ENCODE measurements around the gene CCDC186.
"Not testable (repeated sequence)": the region's sequence is repeated elsewhere in the genome, so short reads cannot be mapped to it uniquely, and the experiment has no call there.

CCDC186 gene

DNA sequence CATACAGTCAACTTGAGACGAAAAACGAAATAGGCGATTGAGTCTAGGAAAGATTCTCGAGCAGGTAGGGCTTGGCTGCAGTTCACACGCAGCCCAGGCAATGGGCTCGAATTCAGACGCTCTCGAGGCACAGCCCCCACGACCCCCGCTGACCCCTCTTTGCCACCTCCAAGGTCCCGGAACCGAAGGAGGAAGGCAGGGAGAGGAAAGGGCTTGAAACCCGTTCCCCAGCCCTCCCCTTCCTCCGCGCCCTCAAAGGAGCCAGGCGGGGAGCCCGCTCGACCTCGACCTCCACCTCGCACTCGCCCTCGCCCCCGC is 441 bp downstream of the CCDC186 start:
- no peak for DNase-seq (ENCODE audit: low spot score)

DNA sequence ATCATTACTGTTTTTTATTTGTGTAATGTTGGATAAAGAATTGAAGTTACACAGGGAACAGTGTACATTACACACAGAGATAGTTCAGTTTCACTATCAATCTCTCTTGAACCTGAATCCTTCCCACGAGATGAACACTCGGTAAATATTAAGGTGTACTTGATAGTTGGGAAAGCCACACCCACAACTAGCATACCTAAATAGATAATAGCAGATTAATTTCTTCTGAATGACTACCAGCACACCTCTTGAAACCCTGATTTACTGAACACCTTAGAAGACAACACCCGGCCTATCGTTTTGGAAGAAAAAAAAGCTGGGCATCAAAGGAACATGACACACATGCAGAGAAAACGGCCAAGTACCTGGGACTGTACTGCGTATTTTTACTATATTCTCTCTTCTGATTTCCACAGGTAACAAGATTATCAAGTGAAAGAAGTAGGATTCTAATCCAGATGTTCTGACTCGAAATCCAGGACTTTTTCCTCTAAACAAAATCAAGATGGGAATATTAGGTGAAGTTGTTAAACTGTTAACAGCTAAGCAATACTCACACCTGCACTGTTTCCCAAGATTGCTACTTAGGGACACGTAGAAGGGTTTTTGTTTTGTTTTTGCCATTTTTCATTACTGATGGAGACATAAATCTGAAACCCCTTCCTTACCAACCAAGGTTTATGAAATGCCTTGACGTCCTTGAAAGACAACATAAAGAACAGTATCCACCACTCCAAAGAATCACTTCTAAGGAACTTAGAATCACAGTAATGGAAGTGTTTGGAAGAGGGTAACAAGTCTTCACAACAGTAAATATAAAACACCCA is 1.0 kb downstream of the CCDC186 start:
- no peak for DNase-seq (ENCODE audit: low spot score)

DNA sequence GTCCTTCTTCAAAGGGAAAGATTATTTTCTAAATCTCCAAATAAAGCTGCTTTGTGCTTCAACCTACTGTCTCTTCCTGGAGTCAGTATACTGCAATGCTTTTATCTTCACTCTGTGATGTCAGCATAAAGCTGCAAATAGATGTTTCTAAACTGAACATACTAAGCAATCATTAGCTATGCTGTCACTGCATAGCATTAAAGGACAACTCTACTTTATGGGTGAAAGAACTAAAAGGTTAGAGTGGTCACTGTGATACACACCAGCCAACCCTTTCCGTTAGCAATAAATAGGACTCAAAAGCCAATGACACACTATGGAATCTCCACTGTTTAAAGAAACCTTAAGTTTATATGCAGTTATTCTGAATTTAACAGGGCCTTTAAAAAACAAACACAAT is 1.8 kb downstream of the CCDC186 start:
- DNase-seq (ENCODE audit: low spot score), result no peak

DNA sequence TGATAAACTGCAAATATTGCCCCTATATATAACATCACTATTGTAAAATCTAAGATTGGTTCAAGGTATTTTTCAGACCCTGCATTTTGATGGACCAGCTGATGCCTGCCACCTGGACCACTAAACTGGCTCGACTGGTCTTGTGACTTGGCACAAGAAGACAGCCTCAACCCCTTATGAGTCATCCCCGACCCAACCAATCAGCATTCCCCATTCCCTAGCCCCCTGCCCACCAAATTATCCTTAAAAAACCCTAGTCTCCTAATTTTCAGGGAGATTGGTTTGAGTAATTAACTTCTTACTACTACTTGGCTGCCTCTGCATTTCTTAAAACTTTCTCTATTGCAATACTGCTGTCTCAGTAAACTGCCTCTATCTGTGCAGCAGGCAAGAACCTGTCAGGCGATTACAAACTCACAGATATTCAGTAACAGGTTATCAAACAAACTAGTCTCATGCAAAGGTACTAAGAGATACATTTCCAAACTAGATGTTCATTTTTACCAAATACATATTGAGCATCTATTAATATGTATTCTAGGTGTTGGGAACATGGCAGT is 5.5 kb downstream of the CCDC186 start:
- no peak for DNase-seq (ENCODE audit: low spot score)

DNA sequence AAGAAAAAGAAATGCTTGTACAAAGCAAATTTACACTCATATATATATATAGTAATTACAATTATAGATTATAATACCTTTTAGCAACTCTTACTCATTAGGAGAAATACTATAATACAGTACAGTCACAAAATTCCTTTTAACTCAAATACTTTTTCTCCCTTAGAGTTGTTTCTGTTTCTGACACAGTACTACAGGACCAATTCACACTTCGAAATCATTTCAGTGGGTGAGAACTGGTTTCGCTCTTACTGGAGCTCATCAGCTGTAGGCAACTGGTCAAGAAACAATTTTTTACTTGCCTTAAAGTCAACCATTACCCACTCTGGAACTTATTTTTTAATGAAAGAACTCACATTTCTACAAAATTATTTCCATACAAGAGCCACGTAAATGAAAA is 6.0 kb downstream of the CCDC186 start:
- DNase-seq (ENCODE audit: low spot score), result no peak

DNA sequence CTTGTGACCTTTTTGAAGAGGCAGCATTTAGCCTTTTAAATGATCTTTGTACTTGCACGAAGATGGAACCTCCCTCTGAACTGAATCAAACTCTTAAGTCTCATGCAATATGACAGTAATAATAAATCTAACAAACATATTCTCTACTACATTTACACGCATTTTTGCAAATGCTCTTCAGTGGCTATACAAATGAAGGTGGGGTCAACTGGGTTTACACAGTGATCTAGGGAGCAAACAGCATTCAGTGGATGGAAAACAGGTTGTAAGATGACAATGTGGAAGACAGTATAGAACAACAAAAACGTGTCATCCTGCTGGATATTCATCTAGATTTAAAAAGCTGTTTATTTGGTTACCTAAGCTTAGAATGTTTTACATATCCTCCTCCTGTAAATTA is 7.5 kb downstream of the CCDC186 start:
- no peak for DNase-seq (ENCODE audit: low spot score)

DNA sequence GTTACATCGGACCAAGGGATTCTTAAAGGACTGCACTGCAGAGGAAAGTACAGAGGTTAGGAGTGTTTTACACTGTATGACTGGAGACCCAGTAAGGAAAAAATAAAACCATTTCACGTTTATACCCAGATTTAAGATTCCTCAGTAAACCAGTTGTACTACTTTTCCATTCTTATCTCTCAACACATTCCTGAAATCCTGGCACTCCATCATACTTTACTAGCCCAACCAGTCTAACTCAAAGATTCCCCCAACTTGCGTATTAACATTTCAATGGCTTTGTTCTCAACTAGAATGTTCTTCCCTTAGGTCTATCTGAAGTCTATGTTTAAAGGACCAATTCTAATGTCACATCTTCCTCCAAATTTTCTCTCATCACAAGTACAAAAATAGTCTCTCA is 8.0 kb downstream of the CCDC186 start:
- no peak for DNase-seq (ENCODE audit: low spot score)

DNA sequence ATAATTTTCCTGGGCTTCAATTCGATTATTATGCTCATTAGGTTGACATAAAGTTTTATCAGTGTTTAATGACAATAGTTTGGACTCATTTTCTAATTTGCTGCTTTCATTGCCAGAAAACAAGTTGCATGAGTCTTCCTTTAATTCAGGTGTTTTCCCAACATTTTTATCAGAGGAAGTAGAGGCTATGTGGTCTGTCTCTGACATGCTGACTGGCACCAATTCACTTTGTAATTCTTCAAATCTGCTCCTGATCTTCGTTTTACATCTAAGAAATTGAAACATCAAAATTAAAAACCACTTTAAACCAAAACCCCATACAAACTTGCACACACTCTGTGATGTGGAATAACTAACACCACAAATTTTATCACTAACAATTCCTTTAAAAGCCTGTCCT is 10.9 kb downstream of the CCDC186 start:
- no peak for DNase-seq (ENCODE audit: low spot score)

DNA sequence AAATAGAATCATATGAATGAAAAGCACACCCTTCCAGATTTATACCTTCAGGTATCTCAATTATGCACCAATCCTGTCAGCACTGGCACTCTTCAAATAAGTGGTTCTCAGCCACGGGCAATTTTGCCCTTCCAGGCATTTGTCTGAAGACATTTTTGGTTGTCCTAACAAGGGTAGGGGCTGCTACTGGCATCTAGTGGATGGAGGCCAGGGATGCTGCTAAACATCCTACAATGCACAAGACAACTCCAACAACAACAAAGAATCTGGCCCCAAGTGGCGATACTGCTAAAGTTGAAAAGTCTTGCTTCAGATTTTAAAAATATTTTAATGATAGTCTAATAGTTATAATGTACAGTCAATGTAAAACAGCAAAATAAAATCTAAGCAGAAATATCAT is 16.1 kb downstream of the CCDC186 start:
- peak; percentile 35 for DNase-seq (ENCODE audit: low spot score)

DNA sequence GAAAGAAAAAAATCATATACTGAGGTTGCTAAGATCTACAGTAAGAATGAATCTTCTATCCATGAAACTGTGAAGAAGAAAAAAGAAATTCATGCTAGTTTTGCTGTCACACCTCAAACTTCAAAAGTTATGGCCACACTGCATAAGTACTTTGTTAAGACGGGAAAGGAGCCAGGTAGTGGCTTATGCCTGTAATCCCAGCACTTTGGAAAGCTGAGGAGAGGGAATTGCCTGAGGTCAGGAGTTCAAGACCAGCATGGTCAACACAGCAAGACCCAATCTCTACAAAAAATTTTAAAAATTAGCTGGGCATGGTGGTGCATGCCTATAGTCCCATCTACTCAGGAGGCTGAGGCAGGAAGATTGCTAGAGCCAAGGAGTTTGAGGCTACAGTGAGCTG is 22.1 kb downstream of the CCDC186 start:
- no peak for DNase-seq (ENCODE audit: low spot score)

DNA sequence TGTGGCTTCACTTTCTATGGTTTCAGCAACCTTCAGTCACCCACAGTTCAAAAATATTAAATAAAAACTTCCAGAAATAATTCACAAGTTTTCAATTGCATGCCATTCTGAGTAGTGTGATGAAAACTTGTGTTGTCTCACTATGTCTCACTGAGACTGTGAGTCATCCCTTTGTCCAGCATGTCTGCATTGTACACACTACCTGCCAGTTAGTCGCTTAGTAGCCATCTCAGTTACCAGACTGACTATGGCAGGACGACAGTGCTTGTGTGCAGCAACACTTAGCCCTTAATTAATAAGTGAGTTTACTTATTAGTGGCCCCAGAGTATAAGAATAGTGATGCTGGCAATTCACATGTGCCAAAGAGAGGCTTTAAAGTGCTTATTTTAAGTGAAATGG is 22.5 kb downstream of the CCDC186 start:
- peak; percentile 94 for DNase-seq (ENCODE audit: low spot score)

DNA sequence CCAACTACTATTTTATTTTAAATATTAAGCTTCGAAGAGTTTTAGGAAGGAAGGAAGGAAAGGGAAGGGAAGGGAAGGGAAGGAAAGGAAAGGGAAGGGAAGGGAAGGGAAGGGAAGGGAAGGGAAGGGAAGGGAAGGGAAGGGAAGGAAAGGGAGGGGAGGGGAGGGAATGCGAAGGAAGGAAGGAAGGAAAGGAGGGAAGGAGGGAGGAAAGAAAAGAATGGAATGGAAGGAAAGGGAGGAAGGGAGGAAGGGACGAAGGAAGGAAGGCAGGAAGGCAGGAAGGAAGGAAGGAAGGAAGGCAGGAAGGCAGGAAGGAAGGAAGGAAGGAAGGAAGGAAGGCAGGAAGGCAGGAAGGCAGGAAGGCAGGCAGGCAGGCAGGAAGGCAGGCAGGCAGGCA is 24.5 kb downstream of the CCDC186 start:
- not testable (repeated sequence) for DNase-seq (ENCODE audit: low spot score)

DNA sequence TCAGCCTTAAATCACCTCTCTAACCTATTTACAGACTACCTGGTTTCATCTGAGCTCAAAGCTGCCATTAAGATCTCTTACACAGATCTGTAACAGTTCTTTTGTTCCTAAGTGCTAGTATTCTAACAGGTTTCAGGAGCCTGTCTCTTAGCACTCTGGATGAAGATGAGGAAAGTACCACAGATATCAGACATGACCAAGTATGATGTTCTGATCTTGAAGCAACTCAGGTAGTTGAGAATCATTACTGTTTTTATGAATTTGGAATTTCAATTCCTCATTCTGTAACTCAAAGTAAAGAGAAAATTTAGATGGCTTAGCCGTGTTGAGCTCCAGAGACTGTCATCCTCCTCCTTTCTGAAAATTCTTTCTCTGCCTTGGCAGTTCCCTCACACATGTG is 30.8 kb downstream of the CCDC186 start:
- DNase-seq (ENCODE audit: low spot score), result no peak

DNA sequence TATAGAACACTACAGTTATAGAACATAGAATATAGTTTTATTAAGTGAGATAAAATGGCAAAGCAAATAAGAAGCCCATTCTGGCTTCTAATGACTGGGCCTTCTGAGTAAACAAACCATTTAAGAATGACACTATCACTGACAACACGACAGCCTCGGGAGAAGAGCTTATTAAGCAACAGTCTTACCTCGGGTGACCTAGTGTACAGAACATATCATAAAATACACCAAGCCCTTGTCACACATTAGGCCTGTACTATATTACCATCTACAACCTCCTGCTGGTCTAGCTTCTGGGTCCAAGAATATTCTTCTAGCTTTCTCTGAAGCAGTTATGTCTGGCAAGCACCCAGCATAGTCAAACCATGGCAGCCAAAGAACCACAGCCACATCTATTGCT is 32.0 kb downstream of the CCDC186 start:
- no peak for DNase-seq (ENCODE audit: low spot score)

DNA sequence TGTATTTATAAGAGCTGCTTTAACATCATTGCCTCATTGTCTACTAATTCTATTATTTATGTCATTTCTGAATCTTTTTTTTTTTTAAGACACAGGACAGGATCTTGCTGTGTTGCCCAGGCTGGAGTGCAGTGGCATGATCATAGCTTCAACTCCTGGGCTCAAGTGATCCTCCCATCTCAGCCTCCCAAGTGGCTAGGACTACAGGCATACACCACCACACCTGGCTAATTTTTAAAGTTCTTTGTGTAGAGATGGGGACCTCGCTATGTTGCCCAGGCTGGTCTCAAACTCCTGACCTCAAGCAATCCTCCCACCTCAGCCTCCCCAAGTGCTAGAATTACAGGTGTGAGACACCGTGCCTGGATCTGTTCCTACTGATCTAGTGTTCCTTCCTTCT is 33.2 kb downstream of the CCDC186 start:
- DNase-seq (ENCODE audit: low spot score), result not testable (repeated sequence)

DNA sequence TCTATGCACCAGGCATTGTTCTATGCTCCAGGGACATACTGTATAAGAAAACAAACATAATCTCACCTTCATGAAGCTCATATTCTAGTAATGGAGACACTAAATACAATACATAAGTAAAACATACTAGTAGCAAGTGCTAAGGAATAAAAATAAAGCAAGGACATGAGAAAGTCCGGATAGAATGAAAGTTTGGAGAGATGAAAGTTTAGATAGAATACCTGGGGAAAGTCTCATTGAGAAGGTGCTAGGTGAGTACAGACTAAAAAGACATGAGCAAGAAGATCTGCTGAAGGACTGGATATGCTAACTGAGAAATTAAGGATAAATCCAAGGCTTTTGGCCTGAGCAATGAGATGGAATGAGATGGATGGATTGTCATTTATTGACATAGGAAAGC is 34.0 kb downstream of the CCDC186 start:
- DNase-seq (ENCODE audit: low spot score), result no peak

DNA sequence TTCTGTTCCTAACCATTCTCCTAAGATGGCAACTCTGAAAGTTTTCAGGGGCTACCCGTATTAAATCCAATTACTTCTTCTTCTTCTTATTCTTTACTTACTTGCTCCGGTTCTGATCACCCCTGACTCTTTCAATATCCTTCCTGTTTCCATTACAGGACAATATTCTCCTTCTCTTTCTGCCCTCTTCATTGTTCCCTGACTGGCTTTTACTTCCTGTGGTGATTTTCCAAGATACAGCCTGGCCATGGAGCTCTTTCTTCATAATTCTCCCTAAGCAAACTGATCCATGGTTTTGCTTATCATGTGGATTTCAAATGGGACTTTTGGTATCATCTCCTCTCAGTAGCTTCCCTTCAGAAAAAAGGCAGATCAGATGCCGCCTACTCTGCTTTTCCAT is 35.4 kb downstream of the CCDC186 start:
- no peak for DNase-seq (ENCODE audit: low spot score)

DNA sequence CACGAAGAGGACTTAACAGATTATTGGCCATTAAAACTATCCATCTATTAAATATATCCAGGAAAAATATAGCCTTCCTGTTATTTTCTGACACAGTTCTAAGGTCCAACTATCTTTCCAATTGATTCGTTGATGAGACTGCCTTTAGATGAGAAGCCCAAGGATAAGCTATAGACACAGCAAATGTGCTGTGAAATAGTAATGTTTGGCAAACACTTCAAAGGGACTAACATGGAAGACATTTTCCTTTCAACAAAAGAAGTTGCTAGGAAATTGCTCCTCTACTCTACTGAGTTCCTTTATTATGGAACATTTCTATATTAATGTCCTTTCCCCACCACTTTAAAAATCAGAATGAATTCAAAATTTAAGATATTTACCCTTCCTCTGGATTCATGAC is 38.5 kb downstream of the CCDC186 start:
- no peak for DNase-seq (ENCODE audit: low spot score)

DNA sequence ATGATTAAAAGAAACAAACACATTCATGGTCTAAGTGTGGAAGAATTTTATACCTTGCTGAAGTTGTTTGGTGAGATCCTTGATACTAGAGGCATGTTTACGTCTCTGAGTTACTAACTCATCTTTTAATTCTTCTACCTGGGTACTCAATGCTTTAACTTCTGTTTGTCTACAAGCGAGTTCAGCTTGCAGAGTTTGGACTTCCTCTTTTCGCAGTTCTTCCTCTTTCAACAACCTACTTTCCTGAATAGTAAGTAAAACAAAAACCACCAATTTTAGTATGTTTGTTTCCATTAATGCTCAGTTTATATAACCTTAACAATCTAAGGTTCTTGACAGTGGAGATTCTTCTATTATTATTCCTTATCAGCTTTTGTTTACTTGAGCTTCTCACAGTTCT is 42.9 kb downstream of the CCDC186 start:
- no peak for DNase-seq (ENCODE audit: low spot score)

DNA sequence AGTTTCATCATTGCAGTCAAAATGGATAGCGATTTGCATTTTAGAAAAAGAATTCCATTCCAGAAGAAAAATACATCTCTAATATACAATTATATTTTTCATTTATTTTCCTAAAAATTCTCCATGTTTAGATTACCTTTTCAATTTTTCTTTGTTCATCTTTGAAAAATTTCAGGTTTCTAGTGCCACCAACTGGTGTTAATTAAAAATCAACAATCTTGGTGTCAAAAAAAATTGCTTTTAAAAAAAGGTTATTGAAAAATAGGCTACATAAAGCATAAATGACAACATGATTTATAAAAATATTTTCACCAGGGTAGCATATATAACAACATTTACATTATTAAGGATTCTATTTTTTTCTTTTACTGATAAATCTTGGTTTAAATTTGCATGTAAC is 53.0 kb downstream of the CCDC186 start:
- no peak for DNase-seq (ENCODE audit: low spot score)

DNA sequence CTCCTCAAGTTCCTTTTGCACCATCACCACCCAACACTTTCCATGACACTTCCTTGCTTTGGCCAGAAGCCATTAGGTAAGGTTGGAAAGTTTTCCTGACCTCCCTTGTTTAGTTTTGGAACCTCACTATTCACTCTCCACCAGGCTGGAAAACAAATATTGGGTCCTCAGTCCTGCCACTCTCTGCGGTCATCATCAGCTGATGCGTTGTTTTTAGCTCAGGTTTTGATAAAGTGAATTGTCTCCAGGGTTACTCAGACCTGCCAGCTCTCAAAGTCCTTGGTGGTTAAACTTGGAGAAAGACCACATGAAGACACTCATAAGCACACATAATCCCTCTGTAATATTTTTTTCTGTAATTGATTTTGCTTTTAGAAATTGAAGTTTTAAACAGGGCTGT is 55.5 kb downstream of the CCDC186 start:
- no peak for DNase-seq (ENCODE audit: low spot score)

DNA sequence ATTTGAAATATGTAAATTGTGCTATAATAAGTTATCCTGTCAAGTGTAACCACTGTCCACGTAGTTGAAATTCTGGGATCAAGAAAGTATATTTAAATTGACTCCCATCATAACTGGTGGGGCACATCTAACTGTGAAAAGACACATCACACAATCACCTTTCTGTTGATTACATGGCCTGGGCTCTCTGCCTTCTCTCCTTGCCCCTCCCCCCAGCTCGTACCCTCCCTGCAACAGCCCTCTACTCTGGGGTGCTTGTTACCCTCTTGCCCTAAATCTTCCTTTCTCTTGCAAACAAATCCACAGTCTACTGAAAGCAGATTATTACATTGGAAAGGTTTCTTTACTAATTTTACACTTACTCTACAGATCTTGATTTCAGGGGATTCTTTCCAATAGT is 56.3 kb downstream of the CCDC186 start:
- no peak for DNase-seq (ENCODE audit: low spot score)

DNA sequence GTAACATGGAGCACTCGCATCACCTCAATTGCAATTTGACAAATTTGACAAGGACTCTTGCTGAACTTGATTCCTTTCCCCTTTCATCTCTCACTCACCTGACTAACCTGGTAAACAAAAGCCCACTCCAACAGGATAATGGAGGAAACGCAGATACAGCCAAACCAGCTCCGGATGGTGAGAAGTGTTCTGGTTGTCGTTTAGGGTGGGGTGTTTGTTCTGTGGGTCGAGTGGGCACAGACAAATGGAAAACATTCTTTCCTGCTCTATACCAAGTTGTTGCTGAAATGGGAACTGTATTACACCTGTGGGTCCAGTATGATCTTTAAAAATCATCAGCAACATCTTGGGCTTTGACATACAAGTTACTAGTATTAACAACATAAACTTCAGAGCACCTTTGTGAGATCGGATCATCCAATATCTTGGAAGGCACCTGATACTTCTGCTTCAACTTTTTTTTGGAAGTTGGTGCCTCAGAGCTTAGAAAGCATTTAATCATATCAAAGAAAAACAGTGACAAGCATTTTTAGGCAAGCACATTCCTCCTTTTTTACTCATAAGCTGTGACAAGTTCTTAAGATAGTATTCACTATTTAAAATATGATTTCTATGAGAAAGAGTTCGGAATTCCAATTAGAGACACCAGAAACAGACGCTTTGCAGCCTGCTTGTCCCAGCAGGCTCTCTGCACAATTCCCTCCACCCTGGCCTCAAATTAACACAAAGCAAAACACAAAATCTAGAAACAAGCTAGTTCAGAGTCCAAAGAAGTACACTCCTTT is 58.1 kb downstream of the CCDC186 start:
- peak; percentile 5 for DNase-seq (ENCODE audit: low spot score)

Data from RKO (cell line).